GM18861 (cell line): Measurements from ENCODE around the gene SYT8.
"Not testable (repeated sequence)": the region's sequence is repeated elsewhere in the genome, so short reads cannot be mapped to it uniquely, and the experiment has no call there.

Source experiments
- ATAC-seq: cut with Tn5 transposase; IDR thresholded peaks from one replicate; pipeline ENCODE4 v1.9.1; 2021; ENCODE audit not compliant: unreplicated experiment

Gene SYT8

GRCh38 chr11:1834779-1835670, at the start of gene SYT8:
Gene SYT8 (plus strand): TSS chr11:1834990. CDS start chr11:1835106, 116 bp downstream.
- no peak for ATAC-seq

DNA sequence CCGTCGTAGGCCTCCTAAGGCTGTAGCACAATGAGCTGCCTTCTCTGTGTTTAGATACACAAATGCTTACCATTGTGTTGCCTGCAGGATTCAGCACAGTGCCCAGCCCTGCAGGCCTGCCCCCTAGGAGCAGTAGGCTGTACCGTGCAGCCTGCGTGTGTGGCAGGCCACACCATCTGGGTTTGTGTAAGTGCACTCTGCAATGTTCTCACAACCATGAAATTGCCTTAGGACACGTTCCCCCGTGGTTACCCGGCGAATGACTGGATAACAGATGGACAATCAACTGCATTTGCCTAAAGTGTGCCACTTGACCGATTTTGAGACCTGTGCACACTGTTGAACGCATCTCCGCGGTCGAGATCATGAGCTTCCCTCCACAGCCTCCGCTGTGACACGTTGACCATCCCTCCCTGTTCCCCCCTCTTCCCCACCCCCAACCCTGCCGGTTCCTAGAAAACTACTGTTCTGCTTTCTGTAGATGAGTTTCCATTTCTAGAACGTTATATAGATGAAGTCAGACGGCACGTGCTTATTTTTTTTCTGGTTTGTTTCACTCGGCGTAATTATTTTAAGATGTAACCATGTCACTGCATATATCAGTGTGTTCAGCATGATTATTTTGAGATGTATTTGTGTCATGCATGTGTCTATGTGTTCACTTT, 48.9 kb upstream of the SYT8 start:
- no peak for ATAC-seq

GRCh38 chr11:1786466-1786865, 48.3 kb upstream of the SYT8 start:
- no peak for ATAC-seq

GRCh38 chr11:1791912-1792311, 42.9 kb upstream of the SYT8 start:
- ATAC-seq, result no peak

DNA sequence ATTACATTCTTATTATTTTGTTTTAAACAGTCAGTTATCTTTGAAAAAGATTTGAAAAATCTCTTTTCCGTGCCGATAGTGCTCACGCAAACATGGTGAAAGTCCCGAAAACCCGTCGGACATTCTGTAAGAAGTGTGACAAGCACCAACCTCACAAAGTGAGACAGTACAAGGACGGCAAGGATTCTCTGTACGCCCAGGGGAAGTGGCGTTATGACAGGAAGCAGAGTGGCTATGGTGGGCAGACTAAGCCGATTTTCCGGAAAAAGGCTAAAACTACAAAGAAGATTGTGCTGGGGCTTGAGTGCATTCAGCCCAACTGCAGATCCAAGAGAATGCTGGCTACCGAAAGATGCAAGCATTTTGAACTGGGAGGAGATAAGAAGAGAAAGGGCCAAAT, 42.3 kb upstream of the SYT8 start:
- ATAC-seq, result no peak

GRCh38 chr11:1793081-1793480, 41.7 kb upstream of the SYT8 start:
- no peak for ATAC-seq

DNA sequence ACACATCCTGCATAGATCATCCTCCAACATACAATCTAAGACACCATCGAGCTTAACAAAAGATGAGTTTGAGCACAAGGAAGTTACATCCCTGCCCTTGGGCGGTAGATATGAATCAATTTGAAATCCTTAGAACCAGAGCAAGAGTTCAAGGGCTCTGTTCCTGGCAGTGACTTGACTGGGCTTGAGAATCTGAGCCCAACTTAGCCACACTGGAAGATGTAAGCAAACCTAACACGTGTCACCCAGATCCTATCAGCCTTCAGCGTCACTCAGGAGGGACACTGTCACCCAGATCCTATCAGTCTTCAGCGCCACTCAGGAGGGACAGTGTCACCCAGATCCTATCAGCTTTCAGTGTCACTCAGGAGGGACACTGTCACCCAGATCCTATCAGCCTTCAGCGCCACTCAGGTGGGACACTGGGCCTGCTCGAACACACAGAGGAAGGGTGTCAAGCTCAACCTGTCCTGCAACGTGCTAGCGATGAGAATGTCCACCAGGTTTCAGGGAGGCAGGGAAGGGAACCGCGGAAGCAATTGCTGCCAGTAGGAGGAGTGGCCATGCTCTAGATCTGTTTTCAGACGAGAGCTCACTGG, 38.3 kb upstream of the SYT8 start:
- ATAC-seq, result no peak

DNA sequence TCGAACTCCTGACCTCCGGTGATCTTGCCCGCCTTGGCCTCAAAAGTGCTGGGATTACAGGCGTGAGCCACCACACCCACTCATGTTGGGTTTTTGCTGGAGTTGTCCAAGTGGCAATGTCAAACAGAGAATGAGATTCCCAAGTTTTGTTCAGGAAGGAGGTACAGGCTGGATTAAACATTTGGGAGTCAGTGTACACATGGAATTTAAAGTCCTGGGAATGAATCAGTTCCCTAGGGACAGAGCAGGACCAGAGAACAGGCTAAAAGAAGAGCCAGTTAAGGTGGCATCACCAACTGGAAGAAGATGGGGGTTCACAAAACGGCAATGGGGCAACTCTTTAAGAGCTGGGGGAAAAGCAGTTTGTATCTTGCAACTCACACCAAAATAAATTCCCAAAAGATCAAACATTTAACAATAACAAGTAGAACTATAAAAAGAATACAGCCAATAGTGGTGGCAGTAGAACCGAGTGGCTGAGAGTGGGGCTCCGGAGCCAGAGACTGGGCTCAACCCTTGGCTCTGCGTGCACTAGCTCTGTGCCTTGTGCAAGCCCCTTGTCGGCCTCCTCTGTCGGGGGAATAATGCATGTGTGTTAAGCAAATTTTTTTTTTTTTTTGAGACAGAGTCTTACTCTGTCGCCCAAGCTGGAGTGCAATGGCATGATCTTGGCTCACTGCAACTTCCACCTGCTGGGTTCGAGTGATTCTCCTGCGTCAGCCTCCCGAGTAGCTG, 37.2 kb upstream of the SYT8 start:
- no peak for ATAC-seq

GRCh38 chr11:1803246-1803645, 31.5 kb upstream of the SYT8 start:
- no peak for ATAC-seq

GRCh38 chr11:1803835-1804519, 30.8 kb upstream of the SYT8 start:
- ATAC-seq, result not testable (repeated sequence)

DNA sequence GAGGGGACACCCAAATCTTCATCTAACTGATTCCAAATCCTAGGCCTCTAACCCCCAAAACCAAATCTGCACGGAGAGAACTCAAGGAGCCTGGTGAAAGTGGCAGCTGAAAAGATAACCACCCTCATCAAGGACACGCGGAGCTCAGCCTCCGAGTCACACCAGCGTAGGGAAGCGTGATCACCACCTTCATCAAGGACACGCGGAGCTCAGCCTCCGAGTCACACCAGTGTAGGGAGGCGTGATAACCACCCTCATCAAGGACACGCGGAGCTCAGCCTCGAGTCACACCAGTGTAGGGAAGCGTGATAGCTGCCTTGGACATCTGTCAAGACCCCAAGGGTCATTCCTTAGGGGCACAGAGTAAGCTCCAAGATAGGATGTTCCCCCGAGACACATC, 29.3 kb upstream of the SYT8 start:
- no peak for ATAC-seq

GRCh38 chr11:1807264-1807995, 27.4 kb upstream of the SYT8 start:
- no peak for ATAC-seq

DNA sequence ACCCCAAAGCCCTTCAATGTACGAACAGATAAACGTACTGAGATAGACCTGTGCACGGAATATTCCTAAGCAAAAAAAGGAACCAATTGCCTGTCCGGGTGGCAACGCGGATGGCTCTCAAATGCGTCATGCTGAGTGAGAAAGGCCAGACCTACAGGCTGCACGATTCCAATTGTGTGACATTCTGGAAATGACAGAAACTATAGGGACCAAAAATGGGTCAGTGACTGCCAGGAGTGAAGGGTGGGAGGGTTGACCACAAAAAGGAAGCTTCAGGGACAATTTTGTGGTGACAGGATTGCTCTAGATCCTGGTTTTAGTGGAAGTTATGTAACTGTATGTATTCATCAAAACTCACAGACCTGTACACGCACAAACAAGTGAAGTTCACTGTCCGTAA, 24.0 kb upstream of the SYT8 start:
- no peak for ATAC-seq

GRCh38 chr11:1812274-1812673, 22.5 kb upstream of the SYT8 start:
- no peak for ATAC-seq

DNA sequence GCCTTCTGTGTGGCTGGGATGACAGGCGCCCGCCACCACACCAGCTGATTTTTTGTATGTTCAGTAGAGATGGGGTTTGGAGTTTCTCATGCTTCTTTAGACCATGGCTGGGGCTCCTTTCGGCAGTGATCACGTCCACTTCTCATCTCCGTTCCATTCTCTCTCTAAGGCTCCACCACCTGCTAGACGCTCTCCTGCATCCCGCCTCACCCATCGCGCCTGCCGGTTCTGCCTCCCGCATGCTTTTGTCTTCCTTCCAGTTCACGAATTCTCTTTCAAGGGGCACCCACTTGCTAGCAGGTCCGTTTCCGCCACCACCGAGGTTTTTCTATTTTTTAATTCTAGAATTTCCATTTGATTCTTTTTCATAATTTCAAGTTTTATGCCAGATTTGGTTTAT, 22.0 kb upstream of the SYT8 start:
- ATAC-seq, result no peak

DNA sequence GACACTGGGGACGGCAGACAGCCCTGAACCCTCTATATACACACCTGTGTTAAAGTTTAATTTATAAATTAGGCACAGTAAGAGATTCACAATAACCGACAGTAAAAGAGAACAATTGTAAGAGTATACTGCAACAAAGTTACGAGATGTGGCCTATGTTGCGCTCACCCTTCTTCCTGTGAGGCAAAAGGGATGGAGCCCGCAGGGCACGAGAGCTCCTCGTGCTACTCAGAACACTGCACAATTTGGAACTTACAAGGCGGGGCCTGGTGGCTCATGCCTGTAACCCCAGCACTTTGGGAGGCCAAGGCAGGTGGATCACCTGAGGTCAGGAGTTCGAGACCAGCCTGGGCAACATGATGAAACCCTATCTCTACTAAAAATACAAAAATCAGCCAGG, 21.4 kb upstream of the SYT8 start:
- not testable (repeated sequence) for ATAC-seq

- no peak for ATAC-seq
Observed at GRCh38 chr11:1814691-1815090, 20.1 kb upstream of the SYT8 start.

- ATAC-seq, result no peak
Observed at GRCh38 chr11:1815311-1815710, 19.5 kb upstream of the SYT8 start.

DNA sequence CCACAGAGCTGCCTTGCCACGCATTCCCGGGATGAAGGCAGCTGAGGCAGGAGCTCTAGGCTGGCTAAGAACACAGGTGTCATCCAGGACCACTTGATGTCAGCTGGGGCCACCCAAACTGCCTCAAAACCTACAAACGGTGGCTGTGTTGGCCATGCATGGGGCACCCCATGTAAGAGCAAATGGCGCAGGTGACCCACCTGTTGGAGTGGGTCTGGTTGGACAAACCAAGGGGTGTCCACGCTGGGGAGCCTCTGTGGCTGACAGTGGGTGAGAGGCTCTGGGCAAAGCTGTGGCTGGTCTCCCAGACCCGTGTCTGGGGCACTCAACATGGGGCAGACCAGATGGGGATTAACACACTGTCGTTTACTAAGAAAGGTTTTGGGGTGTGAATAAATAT, 19.0 kb upstream of the SYT8 start:
- no peak for ATAC-seq

DNA sequence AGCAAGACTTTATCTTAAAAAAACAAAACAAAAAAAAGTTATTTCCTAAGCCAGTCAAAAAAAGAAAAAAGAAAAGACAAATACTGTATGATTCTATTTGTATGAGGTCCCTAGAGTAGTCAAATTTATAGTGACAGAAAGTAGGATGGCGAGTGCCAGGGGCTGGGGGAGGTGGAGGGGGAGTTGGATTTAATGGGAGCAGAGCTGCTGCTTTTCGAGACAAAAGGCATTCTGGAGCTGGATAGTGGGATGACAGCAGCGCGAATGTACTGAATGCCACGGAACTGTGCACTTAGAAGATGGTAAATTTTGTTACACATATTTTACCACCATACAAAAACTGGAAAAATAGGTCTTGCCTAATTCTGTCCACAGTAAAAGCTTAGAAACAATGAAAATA, 17.8 kb upstream of the SYT8 start:
- no peak for ATAC-seq
